ENCODE data around the gene DDN. TPM values are rescaled to one million over a fixed set of nuclear protein-coding genes. Genes with fewer than 3 reads are reported as not detected.

DDN gene
- total and polyA plus RNA-seq, 9 of the 15 experiments (the other 6 are each of a cell fraction or from before 2014, with no cell fraction given), result 0.03 to 3.6 (median 1.6) TPM

DNA sequence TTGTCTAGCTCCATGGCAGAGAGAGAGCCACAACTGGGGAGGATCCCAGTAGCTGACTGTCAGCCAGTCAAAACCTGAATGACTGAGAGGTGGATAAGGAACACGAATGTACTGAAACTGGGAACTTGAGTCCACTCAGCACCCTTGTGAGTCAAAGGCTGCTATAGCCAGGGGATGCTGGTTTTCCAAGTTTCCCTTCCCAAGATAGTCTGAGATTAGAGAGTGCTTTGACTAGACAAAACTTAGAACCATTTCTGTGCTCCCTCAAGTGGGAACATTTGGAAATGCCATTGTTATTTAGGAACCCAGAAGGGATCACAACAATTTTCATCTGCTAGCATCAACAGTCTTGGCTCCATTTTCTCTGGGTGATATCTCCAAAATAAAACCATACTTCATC is 15.4 kb upstream of the DDN start:
- Histone ChIP-seq H3K79me2 (ENCODE audit: control insufficient read depth, insufficient read depth, low read length) (peaks cover 30% of the 10 kb centered on the region), H3K9me1 (ENCODE audit: control insufficient read depth, insufficient read depth, low read length) (no peaks in the 10 kb centered on the region), H4K20me1 (replicated peaks; ENCODE audit: control insufficient read depth, insufficient read depth, low read length) (0 out of 2 replicates have a peak, but pooled peaks cover 3% of the 10 kb centered on the region), H3K27ac (ENCODE audit: extremely low read depth, low read depth, low read length) (peak overlapping the region; percentile 53), H3K27me3 (ENCODE audit: control insufficient read depth in 2 of 2, insufficient read depth in 2 of 2, low read length in 2 of 2) (no peaks in the 10 kb centered on the region), H3K36me3 (ENCODE audit: control insufficient read depth, insufficient read depth, low read length) (peaks cover 36% of the 10 kb centered on the region), H3K4me2 (ENCODE audit: insufficient read depth, low read length) (peak overlapping the region; percentile 13; the same call in 1 of the 2 replicates), H3K9me3 (replicated peaks; ENCODE audit: control insufficient read depth, insufficient read depth, low read depth, low read length) (no peaks in the 10 kb centered on the region), H3K4me1 (replicated peaks in 1 of 2; ENCODE audit: control insufficient read depth in 2 of 2, insufficient read depth in 2 of 2, low read length in 2 of 2) (peaks cover 30 to 36% of the 10 kb centered on the region in 2 experiments), H3K4me3 (no peak overlapping the region), H3K9ac (ENCODE audit: insufficient read depth in 1 of 2, low read depth in 2 of 2, low read length in 2 of 2) (no peak overlapping the region; a peak in 1 of 4 replicates), H2AFZ (ENCODE audit: low read depth, low read length) (no peak overlapping the region; the same call in 1 of the 2 replicates)
- CTCF ChIA-PET (ENCODE audit: low intra/inter-chr PET ratio), result interaction anchor here (1.6 kb wide), 1 partner anchor 18 kb away, joined by 10 read pairs; no protein-coding TSS in a partner anchor
- FAIRE-seq (no peak), ATAC-seq (no peak), DNase-seq (ENCODE audit: extremely low read depth in 1 of 4, low spot score in 3 of 4) (peak in 2 of 4 experiments; percentile 11 to 22)
- in situ Hi-C loops (cut with MboI), result no loop called here
- WGBS (ENCODE audit: insufficient coverage, low coverage, missing lambda C conversion rate), result 8% methylated on average over 1 of the region's 1 CpG
- BruUV-seq (replicated peaks), result no TSS peak
- intact Hi-C loops (cut with micrococcal nuclease), result no loop called here
- POLR2A ChIA-PET, result interaction anchor here (0.6 to 5.2 kb wide), 8 partner anchors 9 to 252 kb away, joined by 3 to 78 read pairs (median 4); partner anchors contain the start of gene DDN
- TF ChIP-seq REST (IDR thresholded peaks at IDR 0.05; ENCODE audit: borderline replicate concordance), result peak; percentile 26; the same call in 1 of the 2 replicates
- no peak for TF ChIP-seq REST (CRISPR knock-in tag; IDR thresholded peaks at IDR 0.05; ENCODE audit: low read depth)
- TF ChIP-seq MEF2A (IDR thresholded peaks at IDR 0.05; ENCODE audit: control insufficient read depth, low read depth, low read length), result no peak
- 0 out of 2 replicates have a peak, but pooled peaks have one; percentile 28 for TF ChIP-seq ETV5 (CRISPR knock-in tag; IDR thresholded peaks at IDR 0.05; ENCODE audit: low read depth)
- no peak for TF ChIP-seq TEAD4 (IDR thresholded peaks at IDR 0.05; ENCODE audit: low read length)
- no peak for TF ChIP-seq TEAD4 (CRISPR knock-in tag; IDR thresholded peaks at IDR 0.05; ENCODE audit: borderline replicate concordance)
- TF ChIP-seq ATF1 (CRISPR knock-in tag; IDR thresholded peaks at IDR 0.05), result no peak
- TF ChIP-seq ATF1 (tag; IDR thresholded peaks at IDR 0.05), result 0 out of 2 replicates have a peak, but pooled peaks have one; percentile 18
- TF ChIP-seq ZNF253 (CRISPR knock-in tag; conservative IDR thresholded peaks at IDR 0.05), result no peak
- TF ChIP-seq KLF10 (CRISPR knock-in tag; IDR thresholded peaks at IDR 0.05), result no peak
- TF ChIP-seq ZFX (CRISPR knock-in tag; IDR thresholded peaks at IDR 0.05), result 0 out of 2 replicates have a peak, but pooled peaks have one; percentile 20
- TF ChIP-seq, protein P1, sequence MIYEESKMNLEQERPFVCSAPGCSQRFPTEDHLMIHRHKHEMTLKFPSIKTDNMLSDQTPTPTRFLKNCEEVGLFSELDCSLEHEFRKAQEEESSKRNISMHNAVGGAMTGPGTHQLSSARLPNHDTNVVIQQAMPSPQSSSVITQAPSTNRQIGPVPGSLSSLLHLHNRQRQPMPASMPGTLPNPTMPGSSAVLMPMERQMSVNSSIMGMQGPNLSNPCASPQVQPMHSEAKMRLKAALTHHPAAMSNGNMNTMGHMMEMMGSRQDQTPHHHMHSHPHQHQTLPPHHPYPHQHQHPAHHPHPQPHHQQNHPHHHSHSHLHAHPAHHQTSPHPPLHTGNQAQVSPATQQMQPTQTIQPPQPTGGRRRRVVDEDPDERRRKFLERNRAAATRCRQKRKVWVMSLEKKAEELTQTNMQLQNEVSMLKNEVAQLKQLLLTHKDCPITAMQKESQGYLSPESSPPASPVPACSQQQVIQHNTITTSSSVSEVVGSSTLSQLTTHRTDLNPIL (CRISPR knock-in tag; IDR thresholded peaks at IDR 0.05), result no peak
- TF ChIP-seq ZNF140 (CRISPR knock-in tag; IDR thresholded peaks at IDR 0.05), result no peak

Data from K562 (cell line).